K562 (cell line): Measurements from ENCODE around the gene B3GALT6. TPM values are rescaled to one million over a fixed set of nuclear protein-coding genes. Genes with fewer than 3 reads are reported as not detected.
A peak's percentile ranks its signal among the peaks of the same experiment; 100 is the strongest.

ENCODE experiments used
- ATF3 ChIP-seq, 2 experiments: fragments of 450-650 bp in 1 of 2; sonication (generic) in 1 of 2; formaldehyde crosslinking in 1 of 2; IDR thresholded peaks in 1 of 2; conservative IDR thresholded peaks in 1 of 2; 2 replicates each; pipeline versions ENCODE4 v1.6.1 to v1.8.1; 2016 to 2023; ENCODE audit warnings: mild to moderate bottlenecking in 2 of 2, moderate library complexity in 2 of 2, inconsistent platforms in 1 of 2, missing genetic modification reagents in 1 of 2
- DDX20 ChIP-seq: fragments of 450-650 bp; IDR thresholded peaks from 2 replicates; pipeline ENCODE4 v1.6.1; 2016; ENCODE audit warnings: missing genetic modification characterization, low read depth, mild to moderate bottlenecking, missing compliant biosample characterization, moderate library complexity
- EHMT2 ChIP-seq: fragments of 450-650 bp; IDR thresholded peaks from 2 replicates; pipeline ENCODE4 v1.6.1; 2018; ENCODE audit warnings: antibody characterized with exemption
- ELF4 ChIP-seq: fragments of 450-650 bp; formaldehyde crosslinking; IDR thresholded peaks from 2 replicates; pipeline ENCODE4 v1.4.0; 2022; ENCODE audit warnings: missing genetic modification characterization
- HEY1 ChIP-seq: fragments of 250-450 bp; sonication (Bioruptor Pico); IDR thresholded peaks from 2 replicates; pipeline ENCODE4 v1.5.0; 2020; ENCODE audit warnings: mild to moderate bottlenecking, moderate library complexity, borderline replicate concordance
- IRF2 ChIP-seq: sonication (generic); formaldehyde crosslinking; IDR thresholded peaks from 2 replicates; pipeline ENCODE4 v1.8.1; 2022; ENCODE audit warnings: mild to moderate bottlenecking, missing genetic modification reagents
- KAT8 ChIP-seq: fragments of 450-650 bp; IDR thresholded peaks from 2 replicates; pipeline ENCODE4 v1.6.1; 2016; ENCODE audit warnings: low read depth, mild to moderate bottlenecking
- MED1 ChIP-seq: sonication (generic); formaldehyde crosslinking; IDR thresholded peaks from 2 replicates; pipeline ENCODE4 v1.8.1; 2023; ENCODE audit warnings: missing genetic modification reagents, borderline replicate concordance
- RB1 ChIP-seq: fragments of 450-650 bp; IDR thresholded peaks from 2 replicates; pipeline ENCODE4 v1.6.1; 2017; ENCODE audit warnings: low read depth, mild to moderate bottlenecking
- RBBP5 ChIP-seq: fragments of 200-600 bp; sonication (generic); IDR thresholded peaks from 2 replicates; pipeline ENCODE4 v1.6.1; 2012; ENCODE audit warnings: borderline replicate concordance, mild to moderate bottlenecking, low read length, control low read depth, inconsistent platforms; ENCODE audit not compliant: insufficient read depth, poor library complexity, severe bottlenecking
- SMAD1 ChIP-seq: fragments of 150-350 bp; IDR thresholded peaks from 2 replicates; pipeline ENCODE4 v1.6.1; 2014; ENCODE audit warnings: low read length, low read depth; ENCODE audit not compliant: partially characterized antibody
- SRF ChIP-seq, 2 experiments: fragments of 250-450, 450-650 bp in 1 of 2; sonication (Bioruptor Pico) in 1 of 2; sonication (generic) in 1 of 2; formaldehyde crosslinking; IDR thresholded peaks; 2 replicates each; pipeline versions ENCODE4 v1.5.0 to v1.5.1; 2020 to 2022; ENCODE audit warnings: mild to moderate bottlenecking in 1 of 2, missing genetic modification reagents in 1 of 2
- TCF7L2 ChIP-seq: fragments of 150-350 bp; IDR thresholded peaks from 2 replicates; pipeline ENCODE4 v1.6.1; 2016; ENCODE audit warnings: low read depth, mild to moderate bottlenecking, low read length, moderate library complexity
- TEAD2 ChIP-seq: fragments of 450-650 bp; IDR thresholded peaks from 2 replicates; pipeline ENCODE4 v1.6.1; 2016; ENCODE audit warnings: missing genetic modification characterization, control low read depth, missing compliant biosample characterization
- XRCC5 ChIP-seq: fragments of 200-400 bp; formaldehyde crosslinking; IDR thresholded peaks from 2 replicates; pipeline ENCODE4 v1.6.1; 2017; ENCODE audit warnings: low read depth, mild to moderate bottlenecking, low read length
- ZBTB7A ChIP-seq: IDR thresholded peaks from 2 replicates; pipeline ENCODE4 v1.6.1; 2011; ENCODE audit warnings: low read depth, mild to moderate bottlenecking, low read length, moderate library complexity, borderline replicate concordance; ENCODE audit not compliant: control insufficient read depth
- ZNF184 ChIP-seq: sonication (generic); formaldehyde crosslinking; IDR thresholded peaks from 2 replicates; pipeline ENCODE4 v1.5.0; 2020; ENCODE audit warnings: missing genetic modification reagents
- ZNF253 ChIP-seq: fragments of 250-450 bp; sonication (Bioruptor Pico); conservative IDR thresholded peaks from 2 replicates; pipeline ENCODE4 v1.6.1; 2021; ENCODE audit warnings: mild to moderate bottlenecking
- ZNF584 ChIP-seq: fragments of 200-800 bp; sonication (Bioruptor generic); IDR thresholded peaks from 2 replicates; pipeline ENCODE4 v1.6.1; 2016; ENCODE audit warnings: low read depth, mild to moderate bottlenecking, missing genetic modification characterization, missing compliant biosample characterization
- polyA plus RNA-seq, 8 experiments: library from polyadenylated mRNA; depleted of rRNA in 4 of 8; stranded (reverse) in 5 of 8; unstranded in 3 of 8; fragments of >200 nt; fragmentation: Nextera tagmentation in 2 of 8; fragmentation: Illumina TruSeq in 1 of 8; extraction: Ambion mirVana in 2 of 8; extraction: Trizol in 1 of 8; gene quantifications; 2 replicates each; pipeline versions ENCODE4 v1.2.1 to v1.2.3, GENCODE V29; 2011 to 2014; ENCODE audit warnings: inconsistent platforms in 1 of 8, missing spikeins in 1 of 8
- total RNA-seq, 7 experiments: library from RNA; depleted of rRNA in 6 of 7; stranded (reverse); fragments of >200 nt in 6 of 7; fragmentation: Illumina TruSeq in 2 of 7; extraction: Trizol in 2 of 7; gene quantifications; 2 replicates each; pipeline versions ENCODE4 v1.2.1 to v1.2.3, GENCODE V29; 2011 to 2021; ENCODE audit warnings: low replicate concordance in 1 of 7
- TF ChIP-seq, protein P1 (sequence below): IDR thresholded peaks from 2 replicates; pipeline ENCODE4 v1.6.1; 2014; ENCODE audit warnings: antibody characterized with exemption
- TF ChIP-seq, protein P2 (sequence below): fragments of 450-650 bp; formaldehyde crosslinking; IDR thresholded peaks from 2 replicates; pipeline ENCODE4 v1.4.0; 2020; ENCODE audit warnings: mild to moderate bottlenecking, mixed read lengths
- TF ChIP-seq, protein P3 (sequence below): fragments of 200-800 bp; sonication (Bioruptor generic); IDR thresholded peaks from 2 replicates; pipeline ENCODE4 v1.6.1; 2017; ENCODE audit warnings: missing genetic modification characterization, missing compliant biosample characterization

Gene B3GALT6
- total and polyA plus RNA-seq, 9 of the 15 experiments (the other 6 are each of a cell fraction or from before 2014, with no cell fraction given), result 0.68 to 29.8 (median 9.9) TPM

GRCh38 chr1:1231400-1232207 is 433 bp upstream of the B3GALT6 start, which contains the start of gene SDF4 (continued):
- TF ChIP-seq SRF (CRISPR knock-in tag; IDR thresholded peaks at IDR 0.05) (peak in 1 of 2 experiments; percentile 39; a peak in 1 of 4 replicates), HEY1 (CRISPR knock-in tag) (no peak), DDX20 (tag) (no peak), XRCC5 (peak; percentile 60; the same call in 1 of the 2 replicates), ZNF584 (0 out of 2 replicates have a peak, but pooled peaks have one; percentile 26), KAT8 (no peak), ZNF184 (CRISPR knock-in tag) (no peak), ZNF253 (CRISPR knock-in tag) (no peak), ELF4 (peak; percentile 85), MED1 (CRISPR knock-in tag) (no peak; the same call in 1 of the 2 replicates), ATF3 (IDR thresholded peaks at IDR 0.05) (no peak), ATF3 (CRISPR knock-in tag; conservative IDR thresholded peaks at IDR 0.05) (0 out of 2 replicates have a peak, but pooled peaks have one; percentile 29), TCF7L2 (no peak), RB1 (peak; percentile 78), IRF2 (CRISPR knock-in tag) (no peak), TEAD2 (tag) (no peak), SMAD1 (peak; percentile 54), ZBTB7A (0 out of 2 replicates have a peak, but pooled peaks have one; percentile 22), EHMT2 (no peak), RBBP5 (peak; percentile 79)
- TF ChIP-seq, protein P1, sequence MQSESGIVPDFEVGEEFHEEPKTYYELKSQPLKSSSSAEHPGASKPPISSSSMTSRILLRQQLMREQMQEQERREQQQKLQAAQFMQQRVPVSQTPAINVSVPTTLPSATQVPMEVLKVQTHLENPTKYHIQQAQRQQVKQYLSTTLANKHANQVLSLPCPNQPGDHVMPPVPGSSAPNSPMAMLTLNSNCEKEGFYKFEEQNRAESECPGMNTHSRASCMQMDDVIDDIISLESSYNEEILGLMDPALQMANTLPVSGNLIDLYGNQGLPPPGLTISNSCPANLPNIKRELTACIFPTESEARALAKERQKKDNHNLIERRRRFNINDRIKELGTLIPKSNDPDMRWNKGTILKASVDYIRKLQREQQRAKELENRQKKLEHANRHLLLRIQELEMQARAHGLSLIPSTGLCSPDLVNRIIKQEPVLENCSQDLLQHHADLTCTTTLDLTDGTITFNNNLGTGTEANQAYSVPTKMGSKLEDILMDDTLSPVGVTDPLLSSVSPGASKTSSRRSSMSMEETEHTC, result no peak; the same call in 1 of the 2 replicates
- TF ChIP-seq, protein P2, sequence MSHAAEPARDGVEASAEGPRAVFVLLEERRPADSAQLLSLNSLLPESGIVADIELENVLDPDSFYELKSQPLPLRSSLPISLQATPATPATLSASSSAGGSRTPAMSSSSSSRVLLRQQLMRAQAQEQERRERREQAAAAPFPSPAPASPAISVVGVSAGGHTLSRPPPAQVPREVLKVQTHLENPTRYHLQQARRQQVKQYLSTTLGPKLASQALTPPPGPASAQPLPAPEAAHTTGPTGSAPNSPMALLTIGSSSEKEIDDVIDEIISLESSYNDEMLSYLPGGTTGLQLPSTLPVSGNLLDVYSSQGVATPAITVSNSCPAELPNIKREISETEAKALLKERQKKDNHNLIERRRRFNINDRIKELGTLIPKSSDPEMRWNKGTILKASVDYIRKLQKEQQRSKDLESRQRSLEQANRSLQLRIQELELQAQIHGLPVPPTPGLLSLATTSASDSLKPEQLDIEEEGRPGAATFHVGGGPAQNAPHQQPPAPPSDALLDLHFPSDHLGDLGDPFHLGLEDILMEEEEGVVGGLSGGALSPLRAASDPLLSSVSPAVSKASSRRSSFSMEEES (CRISPR knock-in tag), result peak; percentile 82
- TF ChIP-seq, protein P3, sequence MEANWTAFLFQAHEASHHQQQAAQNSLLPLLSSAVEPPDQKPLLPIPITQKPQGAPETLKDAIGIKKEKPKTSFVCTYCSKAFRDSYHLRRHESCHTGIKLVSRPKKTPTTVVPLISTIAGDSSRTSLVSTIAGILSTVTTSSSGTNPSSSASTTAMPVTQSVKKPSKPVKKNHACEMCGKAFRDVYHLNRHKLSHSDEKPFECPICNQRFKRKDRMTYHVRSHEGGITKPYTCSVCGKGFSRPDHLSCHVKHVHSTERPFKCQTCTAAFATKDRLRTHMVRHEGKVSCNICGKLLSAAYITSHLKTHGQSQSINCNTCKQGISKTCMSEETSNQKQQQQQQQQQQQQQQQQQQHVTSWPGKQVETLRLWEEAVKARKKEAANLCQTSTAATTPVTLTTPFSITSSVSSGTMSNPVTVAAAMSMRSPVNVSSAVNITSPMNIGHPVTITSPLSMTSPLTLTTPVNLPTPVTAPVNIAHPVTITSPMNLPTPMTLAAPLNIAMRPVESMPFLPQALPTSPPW (CRISPR knock-in tag), result peak; percentile 58
